ENCODE data around the gene PPP1CA.
A peak's percentile ranks its signal among the peaks of the same experiment; 100 is the strongest.

PPP1CA gene

DNA sequence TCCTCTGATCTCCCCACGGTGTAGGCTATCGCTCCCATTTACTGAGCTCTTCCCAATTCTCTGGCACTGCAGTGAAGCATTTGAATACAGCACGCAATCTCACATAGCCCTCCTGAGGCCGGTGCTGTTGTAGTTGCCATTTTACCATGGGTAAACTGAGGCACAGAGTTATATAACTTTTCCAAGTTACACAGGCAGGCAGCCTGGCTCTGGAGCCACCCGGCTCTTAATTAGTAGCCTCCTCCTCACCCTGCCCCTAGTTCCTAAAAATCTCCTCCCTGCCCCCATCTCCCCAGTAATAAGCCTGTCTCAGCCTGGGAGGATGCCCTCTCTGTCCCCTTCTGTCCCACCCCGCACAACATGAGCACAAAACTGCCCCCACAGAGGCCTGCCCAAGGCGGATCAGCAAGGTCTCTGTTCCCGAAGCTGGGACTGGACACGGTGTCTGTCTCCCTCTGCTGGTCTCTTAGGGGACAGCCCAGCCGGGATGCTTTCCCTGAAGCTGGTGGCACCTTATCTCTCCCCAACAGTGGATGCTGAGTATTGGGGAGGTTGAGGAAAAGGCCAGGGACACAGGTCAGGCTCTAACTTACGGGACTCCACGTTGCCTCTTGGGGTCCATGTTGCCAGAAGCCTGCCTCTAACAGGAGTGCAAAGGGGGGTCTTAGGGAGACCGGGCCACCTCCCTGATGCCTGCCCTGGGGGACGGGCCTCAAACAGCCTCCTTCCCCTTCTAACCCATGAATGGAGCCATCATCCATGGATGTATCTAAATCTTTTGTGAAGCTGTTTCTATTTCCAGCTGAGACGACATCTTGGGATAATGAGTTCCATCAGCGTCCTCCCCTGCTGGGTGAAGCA is 19.2 kb downstream of the PPP1CA start:
- DNase-seq = peak; percentile 87 to 92 (median 91)

DNA sequence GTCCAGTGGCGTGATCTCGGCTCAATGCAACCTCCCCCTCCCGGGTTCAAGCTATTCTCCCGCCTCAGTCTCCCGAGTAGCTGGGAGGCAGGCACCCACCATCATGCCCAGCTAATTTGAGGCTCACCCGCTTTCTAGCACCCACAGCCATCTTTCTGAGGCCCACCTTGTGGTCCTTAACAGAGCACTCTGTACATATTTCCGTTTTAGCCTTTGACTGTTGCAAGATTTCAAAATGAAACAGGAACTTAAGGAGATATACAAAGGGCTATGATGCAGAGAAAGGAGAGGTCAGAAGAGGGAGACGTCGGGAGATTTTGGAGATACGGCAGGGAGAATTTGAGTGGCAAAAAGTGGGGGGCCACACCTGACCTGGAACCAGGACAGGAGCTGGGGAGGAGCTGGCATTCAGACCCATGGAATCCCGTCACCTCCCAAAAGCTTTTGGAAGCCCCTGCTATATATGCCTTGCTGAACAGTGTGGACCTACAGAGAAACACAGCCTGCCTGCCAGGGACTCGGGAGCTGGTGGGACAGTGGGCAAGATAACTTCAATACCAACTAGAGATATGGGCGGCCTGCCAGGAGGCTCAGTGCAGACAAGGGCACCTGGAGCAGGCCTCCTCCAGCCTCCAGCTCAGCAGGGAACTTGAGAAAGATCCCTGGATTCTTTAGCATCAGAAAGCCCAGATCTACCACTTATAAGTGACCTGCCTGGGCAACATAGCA is 20.2 kb downstream of the PPP1CA start:
- DNase-seq = peak; percentile 31 to 85 (median 60)

DNA sequence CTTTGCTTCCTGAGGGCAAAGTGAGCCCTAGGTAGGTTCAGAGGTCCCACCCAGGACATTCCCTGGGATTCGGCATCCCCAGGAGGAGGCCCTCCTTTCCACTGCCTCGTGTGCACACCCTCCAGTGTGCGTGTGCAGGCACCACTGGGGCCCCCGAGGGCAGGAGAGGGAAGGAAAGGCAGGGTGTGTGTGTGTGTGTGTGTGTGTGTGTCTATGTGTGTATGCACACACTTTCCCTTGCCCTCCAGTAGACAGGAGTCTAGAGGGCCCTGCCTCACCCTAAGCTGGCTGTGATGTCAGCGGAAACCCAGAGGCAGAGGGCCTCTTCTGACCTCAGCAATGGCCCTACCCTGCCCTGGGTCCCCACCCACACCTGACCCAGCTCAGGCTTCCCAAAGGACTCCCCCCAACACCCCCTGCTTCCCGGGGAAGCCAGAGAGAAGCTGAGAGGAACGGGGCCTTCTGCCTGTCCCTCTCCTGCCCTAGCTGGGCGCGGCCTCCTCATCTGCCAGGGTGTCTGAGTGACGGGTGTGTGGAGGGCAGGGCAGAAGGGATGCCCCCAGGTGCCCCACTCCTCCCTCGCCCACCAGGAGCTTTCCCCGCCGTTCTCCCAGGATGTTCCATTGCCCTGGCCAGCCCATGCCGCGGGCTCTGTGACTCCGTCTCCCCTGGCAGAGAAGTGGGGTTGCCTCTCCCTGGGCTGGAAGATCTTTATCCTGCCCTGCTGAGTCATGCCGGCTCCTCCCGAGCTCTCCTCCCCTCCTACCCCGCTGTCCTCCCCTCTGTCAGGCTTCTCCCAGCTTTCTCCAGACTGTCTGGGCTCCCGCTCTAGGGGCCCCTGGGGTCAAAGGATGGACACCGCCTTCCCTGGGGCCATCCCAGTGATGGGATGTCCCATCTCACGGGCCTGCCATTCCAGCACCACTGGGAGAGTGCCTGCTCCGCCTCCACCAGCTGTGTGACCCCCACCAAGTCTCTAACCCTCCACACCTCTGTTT is 22.3 kb downstream of the PPP1CA start:
- DNase-seq = no peak

DNA sequence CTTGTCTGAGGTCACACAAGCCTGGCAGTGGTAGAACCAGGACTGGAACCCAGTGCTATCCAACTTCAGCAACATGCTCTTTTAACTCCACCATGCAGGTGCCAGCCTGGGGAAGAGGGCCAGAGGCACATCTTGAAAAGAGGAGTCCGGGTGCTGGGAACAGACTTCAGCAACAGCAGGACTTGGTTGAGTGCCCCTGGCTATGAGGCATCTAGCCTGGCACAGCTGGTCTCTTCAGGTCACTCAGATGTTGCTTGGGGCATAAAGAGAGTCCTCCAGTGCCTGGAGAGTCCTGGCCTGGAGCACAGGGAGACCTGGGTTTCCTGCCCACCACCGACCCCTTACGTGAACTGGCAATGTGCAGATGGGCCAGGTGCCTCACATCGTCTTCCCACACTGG is 23.1 kb downstream of the PPP1CA start:
- DNase-seq = no peak

DNA sequence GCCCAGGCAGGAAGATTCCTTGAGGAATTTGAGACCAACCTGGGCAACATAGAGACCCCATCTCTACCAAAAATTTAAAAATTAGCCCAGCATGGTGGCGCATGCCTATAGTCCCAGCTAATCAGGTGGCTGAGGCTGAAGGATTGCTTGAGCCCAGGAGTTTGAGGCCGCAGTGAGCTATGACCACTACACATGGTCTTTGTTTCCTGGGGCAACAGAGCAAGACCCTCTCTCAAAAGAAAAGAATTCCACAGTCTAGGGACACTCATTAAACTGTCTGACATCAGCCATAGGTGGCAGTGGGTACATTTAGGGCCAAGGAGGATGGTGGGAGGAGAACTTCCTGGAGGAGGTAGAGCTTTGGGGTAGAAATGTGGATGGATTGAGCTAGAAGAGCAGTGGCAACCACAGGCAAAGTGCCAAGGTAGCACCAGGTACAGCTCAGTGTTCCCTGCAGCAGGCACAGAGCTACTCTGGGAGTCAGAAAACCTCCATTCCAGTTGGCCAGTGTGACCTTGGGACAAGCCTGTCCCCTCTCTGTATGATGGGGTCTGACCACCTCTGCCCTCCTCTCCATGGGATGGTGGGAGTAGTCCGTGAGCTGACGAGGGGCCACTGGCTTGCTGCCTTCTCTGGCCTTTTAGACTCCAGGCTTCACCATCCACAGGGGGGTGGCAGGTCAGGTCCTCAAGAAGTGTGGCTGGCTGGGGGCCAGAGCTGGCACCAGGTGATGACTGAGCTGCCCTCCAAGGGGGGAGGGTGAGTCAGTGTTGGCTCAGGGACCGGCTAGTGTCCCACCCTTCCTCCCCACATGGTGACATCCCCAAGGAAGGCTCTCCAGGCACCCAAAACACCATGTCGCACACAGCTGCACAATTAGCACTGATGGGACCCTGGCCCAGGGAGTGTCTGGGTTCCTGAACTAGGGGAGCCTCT is 24.5 kb downstream of the PPP1CA start:
- DNase-seq = no peak

DNA sequence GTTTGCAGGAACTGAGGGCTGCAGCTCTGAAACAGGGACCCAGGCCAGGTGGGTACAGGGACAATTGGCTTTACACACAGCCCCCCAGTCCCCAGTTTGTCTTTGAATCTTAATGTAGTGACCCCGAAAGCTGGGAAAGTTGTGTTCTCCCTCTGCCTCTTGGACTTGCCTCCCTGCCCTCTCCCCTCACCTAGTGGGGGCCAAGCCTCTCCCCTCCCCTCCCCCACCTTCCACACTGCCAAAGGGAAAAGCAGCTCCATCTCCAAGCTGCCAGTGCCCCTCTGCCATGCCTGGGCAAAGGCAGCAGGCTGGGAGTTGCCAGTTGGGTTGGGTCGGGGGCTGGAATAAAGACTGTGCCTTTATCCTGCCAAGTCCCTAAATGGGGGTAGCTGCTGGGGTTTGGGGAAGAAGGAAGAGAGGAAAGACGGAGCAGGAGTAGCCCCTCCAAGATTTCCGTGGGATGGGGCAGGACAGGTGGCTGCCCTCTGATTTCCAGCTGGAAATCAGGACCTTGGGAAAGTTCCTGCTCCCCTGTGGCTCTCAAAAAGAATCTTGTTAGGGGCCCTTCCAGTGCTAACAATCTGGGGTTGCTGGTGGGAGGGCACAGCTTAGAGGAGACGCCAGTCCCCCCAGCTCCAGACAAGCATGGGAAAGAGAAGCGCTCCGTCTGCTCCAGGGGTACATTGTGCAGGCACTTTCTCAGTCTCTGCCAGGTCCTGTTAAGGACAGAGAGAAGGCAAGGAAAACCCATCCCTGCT is 25.4 kb downstream of the PPP1CA start:
- no peak for DNase-seq

DNA sequence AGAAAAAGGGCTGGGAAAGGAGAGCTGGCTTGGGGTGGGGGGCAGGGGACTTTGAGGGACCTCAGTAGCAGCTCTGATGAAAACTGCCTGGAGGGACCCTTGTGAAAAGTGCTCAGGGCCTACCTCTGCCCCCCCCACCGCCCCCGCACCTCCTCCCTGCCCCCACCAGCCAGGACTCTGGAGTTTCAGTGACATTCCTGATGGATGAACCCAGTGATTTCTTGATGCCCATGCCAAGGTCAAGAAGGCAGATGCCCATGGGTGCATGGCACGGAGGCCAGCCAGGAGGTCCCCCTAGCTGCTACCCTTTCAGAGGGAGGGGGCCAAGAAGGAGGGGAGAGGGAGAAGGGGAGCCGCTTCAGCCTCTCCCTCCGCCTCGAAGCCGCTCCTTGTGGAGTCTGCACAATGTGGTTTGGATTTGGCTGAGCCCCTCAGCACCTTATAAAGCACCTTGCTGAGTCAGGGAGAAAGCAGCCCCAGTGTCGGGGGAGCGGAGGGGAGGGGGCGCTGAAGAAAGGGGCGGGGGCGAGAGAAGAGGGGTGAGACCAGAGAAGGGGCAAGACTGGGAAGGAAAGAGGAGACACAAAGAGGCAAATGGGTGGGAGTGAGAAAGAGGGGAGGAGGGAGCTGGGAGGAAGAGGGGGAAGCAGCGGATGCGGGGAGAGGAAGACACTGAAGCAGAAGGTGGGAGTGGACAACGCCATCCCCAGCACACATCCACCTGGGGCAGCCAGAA is 26.2 kb downstream of the PPP1CA start:
- DNase-seq = no peak

DNA sequence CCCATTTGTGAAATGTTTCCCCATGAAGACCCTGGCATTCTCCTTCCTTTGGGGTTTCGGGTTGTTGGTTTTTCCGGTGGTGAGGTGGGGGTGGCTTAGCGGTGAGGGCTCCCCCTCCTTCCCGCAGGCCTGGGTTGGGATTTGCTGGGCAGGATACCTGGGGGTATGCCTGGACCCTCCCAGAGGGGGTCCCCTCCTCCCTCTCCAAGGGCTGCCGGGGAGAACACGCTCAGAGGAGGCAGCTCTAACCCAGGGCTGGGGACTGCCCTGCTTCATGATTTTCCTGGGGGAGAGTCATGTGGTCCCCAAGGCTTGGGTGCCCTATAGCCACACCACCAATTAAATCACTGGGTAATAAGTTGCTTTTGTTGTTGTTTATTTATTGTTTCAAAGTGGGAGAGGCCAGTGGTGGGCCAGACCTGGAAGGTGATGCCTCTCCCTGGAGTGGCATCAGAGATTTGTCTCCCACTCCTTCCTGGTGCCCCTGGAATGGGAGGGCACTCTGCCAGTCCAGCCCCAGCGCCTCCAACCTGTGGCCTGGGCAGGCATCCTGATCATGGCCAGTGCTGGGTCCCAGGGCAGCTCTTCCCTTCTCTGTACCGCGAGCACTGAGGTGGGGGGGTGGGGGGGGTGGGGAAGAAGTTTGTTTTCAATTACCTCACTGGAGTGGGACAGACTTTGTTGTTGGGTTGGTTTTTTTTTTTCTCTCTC is 26.9 kb downstream of the PPP1CA start:
- peak in 1 of 4 experiments; percentile 42 for DNase-seq

DNA sequence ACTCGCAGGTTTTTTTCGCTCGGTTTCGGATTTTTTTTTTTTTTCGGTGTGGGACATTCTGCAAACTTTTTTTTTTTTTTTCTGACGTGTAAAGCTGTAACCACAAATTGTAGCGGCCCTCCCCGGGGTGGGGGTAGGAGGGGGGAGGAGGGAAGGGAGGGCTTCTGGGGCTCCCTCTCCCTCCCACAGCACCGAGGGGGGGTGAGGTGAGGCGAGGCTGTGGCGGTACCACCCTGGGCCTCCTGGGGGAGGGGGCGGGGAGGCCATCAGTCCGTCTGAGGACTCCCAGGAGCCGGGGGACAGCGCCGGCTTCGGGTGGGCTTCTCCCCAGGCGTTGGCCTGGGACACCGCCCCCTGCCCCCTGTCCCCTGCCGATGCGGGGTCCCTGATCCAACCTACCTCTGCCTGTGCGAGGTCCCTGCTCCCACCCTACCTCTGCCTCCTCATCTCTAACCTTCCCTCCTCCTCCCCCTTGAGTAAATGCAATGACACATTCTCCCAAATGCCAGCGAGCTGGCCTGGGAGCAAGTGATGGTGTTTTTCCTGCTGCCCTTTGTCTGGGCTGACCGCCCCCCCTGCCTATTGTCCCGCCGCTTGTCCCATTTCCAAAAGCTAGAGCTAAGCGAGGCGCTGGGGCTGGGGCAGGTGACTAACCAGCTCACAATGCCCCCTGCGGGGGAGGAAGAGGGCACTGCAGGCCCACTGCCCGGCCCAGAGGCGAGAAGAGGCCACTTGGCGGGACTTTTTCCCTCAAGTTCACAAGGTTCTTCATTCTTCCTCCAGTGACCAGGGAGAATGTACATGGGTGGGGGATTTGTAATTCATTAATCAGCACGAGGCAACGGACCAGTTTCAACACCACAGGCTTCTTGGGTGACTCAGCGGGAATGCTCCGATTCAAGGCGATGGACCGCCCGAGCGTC is 27.7 kb downstream of the PPP1CA start:
- DNase-seq = peak; percentile 81 to 92 (median 90)

DNA sequence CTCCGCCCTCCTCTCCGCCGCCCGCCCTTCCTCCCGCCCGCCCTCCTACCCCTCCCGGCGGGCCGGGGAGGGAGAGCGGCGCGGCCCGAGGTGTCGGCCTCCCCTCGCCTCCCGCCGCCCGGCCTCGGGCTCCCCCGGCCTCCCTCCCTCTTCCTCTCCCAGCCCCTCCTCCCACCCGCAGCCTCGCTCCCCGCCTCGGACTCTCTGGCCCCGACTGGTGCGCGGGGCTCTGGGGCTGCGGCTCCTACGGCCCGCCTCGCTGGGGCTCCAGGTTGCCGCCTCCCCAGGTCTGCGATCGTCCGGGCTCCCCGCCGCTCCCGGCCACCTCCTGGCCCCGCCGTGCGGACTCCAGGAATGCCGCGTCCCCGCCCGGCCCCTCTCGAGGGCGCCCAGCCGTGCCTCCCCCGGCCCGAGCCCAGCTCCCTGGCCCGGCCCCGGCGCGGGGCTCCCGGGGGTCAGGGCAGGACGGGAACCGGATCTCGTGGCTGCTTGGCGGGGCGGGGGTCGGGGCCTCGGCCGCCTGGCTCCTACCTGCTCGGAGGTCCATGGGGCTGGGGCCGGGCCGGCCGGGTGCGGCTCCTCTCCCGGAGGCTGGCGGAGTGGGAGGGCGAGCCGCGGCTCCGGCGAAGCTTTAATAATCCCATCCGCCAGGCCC is 28.5 kb downstream of the PPP1CA start, which contains the start of gene CLCF1:
Gene CLCF1, minus strand, starts transcription at position 606 of the 655 bp plus-strand sequence. Its CDS starts 59 bp downstream, at position 547.
- DNase-seq = peak; percentile 47 to 80 (median 64)

DNA sequence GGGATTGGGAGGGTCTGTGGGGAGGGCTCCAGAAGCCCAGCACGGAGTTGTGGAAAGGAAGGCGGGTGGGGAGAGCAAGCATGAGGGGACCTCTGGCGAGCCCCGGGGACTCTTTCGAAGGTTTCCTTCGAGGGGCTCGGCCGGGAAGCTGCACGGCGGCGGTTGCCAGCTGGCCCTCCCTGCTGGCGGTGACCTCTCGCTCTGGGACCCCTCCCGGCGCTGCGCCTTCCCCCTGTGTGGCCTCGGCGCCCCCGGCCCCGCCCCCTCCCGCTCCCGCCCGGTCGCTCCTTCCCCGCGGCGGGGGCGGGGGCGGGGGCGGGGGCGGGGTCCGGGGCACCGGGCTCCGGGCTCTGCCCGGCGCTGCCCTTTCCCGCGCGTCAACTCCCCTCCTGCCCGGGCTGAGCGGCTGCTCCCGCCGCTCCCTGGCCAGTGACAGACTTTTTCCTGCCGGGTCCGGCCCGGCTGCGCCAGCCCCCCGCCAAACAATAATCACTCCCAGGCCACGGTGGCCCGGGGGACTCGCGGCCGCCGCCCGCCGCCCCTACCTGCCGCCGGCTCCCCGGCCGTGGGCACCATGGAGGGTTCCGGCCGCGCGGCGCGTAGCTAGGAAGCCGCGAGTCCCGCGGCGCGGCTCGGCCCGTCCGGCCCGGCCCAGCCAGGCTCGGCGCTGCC is 29.2 kb downstream of the PPP1CA start:
- peak in 2 of 4 experiments; percentile 34 to 40 for DNase-seq

DNA sequence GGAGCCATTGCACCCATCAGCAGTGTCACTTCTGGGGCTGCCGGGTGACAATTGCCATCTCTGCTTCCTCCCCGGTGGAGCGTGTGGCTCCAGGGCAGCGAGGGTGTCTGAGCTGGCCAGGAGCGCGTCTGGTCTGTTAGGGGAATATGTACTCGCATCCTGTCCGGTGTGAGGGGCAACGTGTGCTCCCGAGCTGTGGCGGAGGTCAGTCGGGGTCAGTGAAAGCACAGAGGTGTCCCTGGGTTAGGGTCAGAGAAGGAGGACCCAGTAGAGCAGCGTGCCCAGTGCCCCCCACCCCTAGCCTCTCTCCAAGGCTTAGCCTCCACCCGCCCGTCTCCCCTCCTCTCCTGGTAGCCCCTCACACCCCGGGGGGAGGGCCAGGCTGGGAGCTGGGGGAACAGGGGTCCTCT is 29.7 kb downstream of the PPP1CA start:
- DNase-seq = peak in 3 of 4 experiments; percentile 37 to 58 (median 51)

DNA sequence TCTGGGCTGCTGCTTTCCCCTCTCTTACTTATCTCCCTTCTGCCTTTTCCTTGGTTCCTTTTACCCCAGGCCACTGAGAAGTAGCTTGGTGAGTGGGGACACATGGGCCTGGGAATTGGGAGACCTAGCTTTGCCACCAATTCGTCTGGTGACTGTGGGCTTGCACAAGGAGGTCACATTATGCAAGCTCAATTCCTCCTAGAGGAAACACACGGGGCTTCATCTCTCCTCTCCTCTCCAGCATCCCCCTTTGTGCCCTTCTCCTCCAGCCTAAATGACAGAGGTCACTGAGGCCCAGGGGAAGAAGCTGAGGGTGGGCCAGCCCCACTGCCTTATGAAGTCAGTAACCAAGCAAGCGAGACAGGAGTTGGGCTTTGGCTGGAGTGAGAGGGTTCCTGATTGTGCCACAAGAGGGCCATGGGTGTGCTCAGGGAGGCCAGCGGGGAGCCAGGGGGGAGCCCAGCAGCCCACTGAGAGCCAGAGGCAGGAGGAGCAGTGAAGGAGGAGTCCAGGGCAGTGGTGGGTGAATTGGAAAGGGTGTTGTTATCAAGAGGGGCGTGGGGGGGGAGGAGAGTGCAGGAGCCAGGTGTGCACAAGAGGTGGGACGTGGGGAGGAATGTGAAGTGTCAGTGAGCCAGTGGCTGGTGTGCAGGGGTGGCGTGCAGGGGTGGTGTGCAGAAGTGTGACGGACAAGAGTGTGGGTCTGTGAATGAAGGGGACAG is 30.3 kb downstream of the PPP1CA start:
- DNase-seq = peak; percentile 75 to 90 (median 84)

DNA sequence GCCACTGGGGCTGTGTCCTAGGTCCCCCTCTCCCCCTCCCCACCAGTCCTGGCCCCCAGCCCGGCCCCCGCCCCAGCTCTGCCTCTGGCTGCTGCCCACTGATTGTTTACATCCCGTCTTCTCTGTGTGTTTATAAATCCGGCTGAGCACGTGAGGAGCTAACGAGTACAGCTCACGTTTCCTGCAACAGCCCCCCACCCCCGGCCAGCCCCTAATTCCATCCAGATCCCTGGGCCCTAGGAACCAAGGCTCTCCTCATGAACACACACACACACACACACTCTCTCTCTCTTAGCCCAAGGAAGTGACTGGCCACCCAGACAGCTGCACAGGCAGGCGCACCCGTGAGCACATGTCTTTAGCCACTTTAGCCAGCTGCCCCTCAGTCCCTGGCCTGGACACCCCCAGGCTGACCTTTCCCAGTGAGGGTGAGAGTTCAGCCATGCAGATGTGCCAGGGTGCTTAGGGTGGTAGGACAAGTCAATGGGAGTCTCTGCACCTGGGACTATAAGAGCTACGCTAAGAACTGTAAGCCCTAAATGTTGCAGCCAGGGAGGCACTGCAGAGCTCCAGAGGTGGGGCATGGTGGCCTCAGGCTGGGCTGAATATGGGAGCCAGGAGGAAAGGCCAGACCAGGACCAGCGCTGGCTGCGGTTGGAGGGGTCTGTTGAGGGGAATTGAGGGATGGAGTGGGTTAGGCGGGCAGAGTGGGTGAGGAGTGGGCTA is 31.1 kb downstream of the PPP1CA start:
- DNase-seq = peak in 2 of 4 experiments; percentile 29 to 39

DNA sequence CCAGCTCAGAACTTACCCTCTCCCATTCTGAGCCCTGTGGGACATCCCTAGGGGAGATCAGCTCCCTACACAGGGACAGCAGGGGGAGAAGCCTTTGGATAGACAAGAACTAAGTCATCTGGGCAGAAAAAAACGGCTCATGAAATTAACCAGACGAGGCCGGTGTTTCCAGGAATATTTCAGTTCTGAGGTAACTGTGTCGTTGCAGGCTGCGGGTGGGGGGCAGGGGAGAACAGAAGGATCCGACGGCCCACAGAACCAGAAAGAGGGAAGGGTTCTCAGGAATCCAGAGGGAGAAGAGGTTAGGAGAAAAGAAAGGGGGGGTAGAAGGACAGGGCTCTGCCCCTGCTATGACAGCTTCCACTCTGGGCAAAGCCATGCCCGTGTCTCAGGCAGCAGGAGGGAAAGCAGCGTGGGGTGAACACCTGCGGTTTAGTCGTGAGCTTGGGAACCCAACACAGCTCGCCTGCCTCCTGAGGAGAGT is 31.8 kb downstream of the PPP1CA start:
- DNase-seq = no peak
